ENCODE results near the gene ADPRS.

DNA sequence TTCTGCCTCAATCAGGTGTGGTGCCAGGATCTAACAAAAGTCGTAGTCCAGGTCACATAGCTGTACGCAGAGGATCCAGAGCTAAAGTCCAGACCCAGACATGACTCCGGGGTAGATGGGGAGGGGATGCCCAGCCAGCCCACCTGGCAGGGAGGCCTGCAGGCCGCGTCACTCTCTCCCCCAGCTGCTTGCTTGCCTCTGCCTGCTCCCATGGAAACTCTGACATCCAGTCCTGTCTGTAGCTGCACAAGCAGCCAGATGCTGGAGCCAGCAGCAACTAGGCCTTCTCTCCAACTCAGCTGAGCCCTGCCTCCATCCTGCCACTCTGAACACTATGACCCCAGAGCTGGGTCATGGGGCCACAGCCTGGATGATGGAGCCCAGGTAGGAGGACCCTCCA lies 28.2 kb downstream of the ADPRS start:
- TF ChIP-seq CTCF (IDR thresholded peaks at IDR 0.05) (no peak), POLR2A (IDR thresholded peaks at IDR 0.05) (no peak)
